Adipocyte (in vitro differentiated cells): Measurements from ENCODE around the gene TMEM187.

Source experiments
- DNase-seq: peaks from one replicate; pipeline ENCODE4 v3.0.0-alpha.2; 2015; ENCODE audit warnings: low read depth
- H3K27me3 ChIP-seq: replicated peaks from 2 replicates; pipeline ENCODE4 v1.7.0; 2013; ENCODE audit warnings: mild to moderate bottlenecking, low read length, moderate library complexity; ENCODE audit not compliant: control insufficient read depth, insufficient read depth
- H3K36me3 ChIP-seq: 2 replicates; pipeline ENCODE4 v1.7.0; 2013; ENCODE audit warnings: low read length, mild to moderate bottlenecking, moderate library complexity; ENCODE audit not compliant: control insufficient read depth, insufficient read depth, severe bottlenecking
- H3K4me1 ChIP-seq: 2 replicates; pipeline ENCODE4 v1.7.0; 2013; ENCODE audit warnings: mild to moderate bottlenecking, low read length, moderate library complexity; ENCODE audit not compliant: control insufficient read depth, insufficient read depth
- H3K4me3 ChIP-seq: 2 replicates; pipeline ENCODE4 v1.7.0; 2013; ENCODE audit warnings: mild to moderate bottlenecking, low read length, moderate library complexity
- H3K9ac ChIP-seq: 2 replicates; pipeline ENCODE4 v1.7.0; 2013; ENCODE audit warnings: mild to moderate bottlenecking, low read length, moderate library complexity
- H3K9me3 ChIP-seq: 2 replicates; pipeline ENCODE4 v1.7.0; 2013; ENCODE audit warnings: mild to moderate bottlenecking, low read length, moderate library complexity; ENCODE audit not compliant: control insufficient read depth

Gene TMEM187

DNA sequence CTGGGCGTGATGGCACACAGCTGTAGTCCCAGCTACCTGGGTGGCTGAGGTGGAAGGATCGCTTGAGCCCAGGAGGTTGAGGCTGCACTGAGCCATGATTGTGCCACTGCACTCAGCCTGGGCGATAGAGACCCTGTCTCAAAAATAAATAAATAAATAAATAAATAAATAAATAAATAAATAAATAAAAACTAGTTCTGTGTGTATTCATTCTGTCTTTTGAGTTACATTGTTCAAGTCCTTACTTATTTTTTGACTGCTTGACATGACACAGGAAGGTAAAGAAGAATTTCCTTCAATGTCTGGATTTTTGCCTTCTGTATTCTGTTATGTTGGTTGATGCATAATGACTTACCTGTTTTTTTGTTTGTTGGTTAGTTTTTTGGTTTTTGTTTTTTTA is 35.5 kb upstream of the TMEM187 start:
- Histone ChIP-seq H3K4me3 (no peak overlapping the region), H3K9ac (no peak overlapping the region), H3K4me1 (peaks cover 3% of the 10 kb centered on the region), H3K36me3 (peaks cover 4% of the 10 kb centered on the region), H3K27me3 (peaks cover 5% of the 10 kb centered on the region), H3K9me3 (no peaks in the 10 kb centered on the region)
- DNase-seq = no peak

DNA sequence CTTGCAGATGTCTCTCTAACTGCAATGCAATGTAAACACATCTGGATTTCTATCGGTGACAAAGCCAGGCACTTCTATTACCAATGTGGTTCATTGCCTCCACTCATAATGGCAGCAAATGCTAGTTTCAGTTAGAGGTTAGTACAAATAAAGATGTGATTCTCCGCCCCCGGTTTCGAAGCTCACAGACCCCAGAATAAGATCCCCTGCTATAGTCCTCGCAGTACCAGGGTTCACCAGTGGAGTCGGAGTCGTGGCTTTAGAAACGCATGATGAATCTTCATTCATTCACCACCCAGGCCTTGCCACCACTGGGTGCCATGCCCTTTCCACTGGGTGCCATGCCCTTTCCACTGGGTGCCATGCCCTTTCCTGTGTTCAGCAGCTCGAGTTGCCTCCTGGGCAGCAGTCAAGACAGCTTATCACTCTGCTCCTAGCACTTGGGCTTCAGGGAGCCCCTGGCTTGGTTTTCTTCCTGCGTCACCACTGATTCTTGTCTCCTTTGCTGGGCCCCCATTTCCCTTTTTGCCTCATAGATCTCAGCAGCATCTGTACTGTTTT is 34.2 kb upstream of the TMEM187 start:
- Histone ChIP-seq H3K4me1 (peaks cover 3% of the 10 kb centered on the region), H3K9ac (no peak overlapping the region), H3K9me3 (no peaks in the 10 kb centered on the region), H3K4me3 (no peak overlapping the region), H3K36me3 (no peaks in the 10 kb centered on the region), H3K27me3 (peaks cover 5% of the 10 kb centered on the region)
- DNase-seq = no peak

DNA sequence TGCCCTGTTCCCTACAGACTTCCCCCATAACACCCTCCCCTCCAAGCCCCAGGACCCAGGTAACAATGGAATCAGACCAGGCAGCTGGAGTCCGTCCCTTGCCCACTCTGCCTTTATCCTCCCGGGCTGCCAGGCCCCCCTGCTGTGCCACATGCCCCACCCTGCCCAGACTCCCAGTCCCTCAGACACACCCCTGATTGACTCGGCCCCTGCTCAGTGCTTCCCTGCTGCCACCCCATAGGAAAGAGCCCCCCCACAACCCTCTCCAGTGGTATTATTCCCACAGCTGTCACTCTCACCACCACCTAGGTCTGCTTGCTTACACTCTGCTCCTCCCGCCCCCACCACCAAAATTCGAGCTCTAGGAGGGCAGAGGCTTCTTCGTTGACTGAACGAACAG is 33.0 kb upstream of the TMEM187 start:
- DNase-seq = no peak
- Histone ChIP-seq H3K27me3 (peaks cover 14% of the 10 kb centered on the region), H3K9me3 (no peaks in the 10 kb centered on the region), H3K4me3 (no peak overlapping the region), H3K36me3 (no peaks in the 10 kb centered on the region), H3K4me1 (no peaks in the 10 kb centered on the region), H3K9ac (no peak overlapping the region)

DNA sequence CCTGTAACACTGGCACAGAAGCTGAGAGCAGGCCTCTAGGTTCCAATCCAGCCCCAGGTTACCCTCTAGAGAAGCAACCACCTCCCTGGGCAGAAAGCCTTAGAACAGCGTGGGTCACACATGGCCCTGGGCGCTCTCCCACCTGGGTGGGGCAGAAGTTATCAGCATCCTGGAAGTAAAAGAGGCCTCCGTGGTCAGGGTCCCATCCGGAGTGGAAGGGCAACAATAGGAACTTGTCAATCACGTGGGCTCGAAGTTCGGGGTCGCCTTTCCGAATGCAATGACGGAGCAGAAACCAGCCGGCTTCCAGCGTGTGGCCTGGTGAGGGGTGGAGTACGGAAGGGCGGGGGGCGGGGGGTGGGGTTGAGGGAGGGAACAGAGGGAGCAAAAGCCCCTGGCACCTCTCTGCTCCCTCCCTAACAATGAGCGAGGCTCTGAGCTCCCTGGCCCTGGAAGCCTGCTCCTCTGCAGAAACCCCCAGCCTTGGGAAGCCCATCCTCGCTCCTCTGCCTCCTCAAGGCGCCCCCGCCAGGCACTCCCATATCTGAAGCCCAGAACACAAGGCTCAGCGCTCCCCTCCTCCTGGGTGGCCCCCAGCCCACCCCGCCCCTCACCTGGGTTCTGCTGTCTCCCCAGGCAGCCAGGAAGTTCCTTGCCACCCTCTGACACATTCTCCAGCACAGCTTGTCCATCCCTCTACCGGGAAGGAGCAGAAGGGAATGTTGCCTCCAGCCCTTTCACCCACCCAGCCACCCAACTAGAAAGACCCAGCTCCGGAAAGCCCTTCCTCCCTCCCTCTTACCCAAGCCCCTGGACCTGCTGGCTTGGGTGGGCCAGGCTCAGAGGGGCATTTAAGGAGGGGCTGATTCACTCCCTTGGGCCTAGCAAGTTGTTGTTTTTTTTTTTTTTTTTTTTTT is 31.0 kb upstream of the TMEM187 start:
- Histone ChIP-seq H3K9ac (no peak overlapping the region), H3K4me1 (no peaks in the 10 kb centered on the region), H3K4me3 (no peak overlapping the region), H3K27me3 (peaks cover 14% of the 10 kb centered on the region), H3K36me3 (no peaks in the 10 kb centered on the region), H3K9me3 (no peaks in the 10 kb centered on the region)
- no peak for DNase-seq

DNA sequence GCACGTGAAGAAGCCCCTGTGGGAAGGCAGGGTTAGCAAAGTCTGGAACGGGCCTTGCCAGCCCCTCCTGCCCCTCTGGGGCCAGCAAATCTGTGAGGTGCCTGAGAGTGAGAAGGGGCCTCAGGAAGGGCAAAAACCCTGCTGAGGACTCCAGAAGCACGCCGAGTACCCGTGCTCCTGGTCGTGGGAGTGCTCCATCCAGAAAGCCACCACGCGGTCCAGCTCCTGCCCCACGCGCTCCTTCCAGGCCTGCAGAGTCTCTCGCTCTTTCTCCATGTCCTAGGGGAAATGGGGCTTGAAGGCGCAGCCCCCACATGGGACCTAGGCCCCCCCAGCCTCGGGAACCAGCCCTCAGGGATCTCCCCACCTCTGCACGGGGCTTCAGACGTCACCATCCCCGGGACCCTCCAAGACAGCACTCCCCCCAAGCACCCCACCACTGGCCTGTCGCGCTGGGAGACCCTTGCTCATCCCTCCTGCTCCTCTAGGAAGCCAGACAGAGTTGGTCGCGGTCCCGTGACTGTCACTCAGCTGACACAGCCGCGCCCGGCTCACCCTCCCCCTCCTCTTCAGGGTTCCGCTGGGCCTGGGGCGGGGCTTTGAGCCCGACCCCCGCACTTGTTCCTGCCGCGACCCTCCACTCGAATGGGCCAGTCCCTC is 28.3 kb upstream of the TMEM187 start, which contains the start of gene RENBP:
TSS of gene RENBP (minus strand) at position 504 of the 660 bp plus-strand sequence. CDS start at position 471, 33 bp downstream.
- DNase-seq = no peak
- no peaks in the 10 kb centered on the region for H3K4me1 ChIP-seq
- H3K27me3 ChIP-seq = peaks cover 14% of the 10 kb centered on the region
- H3K4me3 ChIP-seq = peak within 1 kb of the TSS; percentile 27
- H3K36me3 ChIP-seq = peaks cover 15% of the 10 kb centered on the region
- H3K9ac ChIP-seq = no peak within 1 kb of the TSS
- H3K9me3 ChIP-seq = no peaks in the 10 kb centered on the region

DNA sequence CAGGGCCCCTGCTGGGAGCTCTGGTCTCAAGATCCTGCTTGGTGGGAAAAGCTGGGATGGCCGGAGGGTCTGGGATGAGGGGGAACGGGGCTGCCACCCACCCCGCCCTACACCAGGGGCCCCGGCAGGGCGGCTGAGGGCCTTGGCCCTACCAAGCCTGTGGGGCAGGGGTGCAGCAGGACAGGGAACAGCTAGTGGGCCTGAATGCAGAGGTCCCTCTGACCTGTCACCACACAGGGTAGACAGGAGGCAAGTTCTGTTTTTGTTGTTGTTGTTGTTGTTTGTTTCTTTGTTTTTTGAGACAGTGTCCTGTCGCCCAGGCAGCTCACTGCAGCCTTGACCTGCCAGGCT is 27.8 kb upstream of the TMEM187 start:
- Histone ChIP-seq H3K36me3 (peaks cover 20% of the 10 kb centered on the region), H3K9me3 (no peaks in the 10 kb centered on the region), H3K9ac (no peak overlapping the region), H3K4me1 (no peaks in the 10 kb centered on the region), H3K27me3 (peaks cover 10% of the 10 kb centered on the region), H3K4me3 (no peak overlapping the region)
- no peak for DNase-seq

DNA sequence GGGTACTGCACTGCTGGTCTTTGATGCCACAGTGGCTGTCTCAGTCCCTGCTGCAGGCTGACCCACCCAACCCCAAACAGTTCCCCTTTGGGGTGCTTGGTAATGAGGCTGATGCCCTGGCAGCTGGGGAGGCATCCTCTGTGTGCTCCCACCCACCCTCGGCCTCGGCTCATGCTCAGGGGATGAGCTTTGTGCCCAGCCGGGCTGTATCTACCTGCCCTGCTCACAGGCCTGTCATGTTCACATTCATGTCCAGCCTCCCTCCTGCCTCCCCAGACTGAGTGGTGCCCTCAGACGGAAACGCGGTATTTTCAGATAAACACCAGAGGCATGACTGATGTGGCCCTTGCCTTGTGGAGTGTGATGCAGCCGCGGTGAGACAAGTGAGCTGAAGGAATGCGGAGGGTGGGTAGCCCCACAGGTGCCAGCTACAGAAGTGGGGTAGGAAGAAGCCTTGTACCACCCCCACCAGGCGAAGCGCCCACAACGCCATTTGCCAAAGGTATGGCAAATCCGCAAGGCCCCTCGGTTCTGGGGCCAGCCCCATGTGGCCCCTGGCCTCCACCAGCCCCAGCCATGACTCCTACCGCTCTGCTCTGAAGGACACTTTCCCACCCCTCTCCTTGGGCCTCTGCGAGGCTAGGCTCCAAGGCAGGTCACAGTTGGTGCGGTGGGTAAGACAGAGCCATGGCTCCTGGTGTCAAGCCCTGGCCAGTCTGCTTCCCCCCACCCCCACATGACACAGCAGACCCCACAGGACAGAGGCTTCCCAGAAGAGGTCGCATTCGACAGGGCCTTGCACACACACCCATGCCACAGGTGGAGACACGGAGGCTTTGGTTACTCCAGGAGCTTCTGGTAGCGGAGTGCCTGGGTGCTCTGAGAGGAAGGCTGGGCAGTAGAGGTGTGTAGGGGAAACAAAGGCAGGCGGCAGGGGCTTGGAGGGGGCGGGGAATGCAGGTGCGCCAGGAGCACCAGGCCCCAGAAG is 26.3 kb upstream of the TMEM187 start:
- no peaks in the 10 kb centered on the region for H3K9me3 ChIP-seq
- H3K4me3 ChIP-seq = no peak overlapping the region
- no peak for DNase-seq
- no peaks in the 10 kb centered on the region for H3K4me1 ChIP-seq
- peaks cover 8% of the 10 kb centered on the region for H3K27me3 ChIP-seq
- H3K36me3 ChIP-seq = peaks cover 35% of the 10 kb centered on the region
- no peak overlapping the region for H3K9ac ChIP-seq

DNA sequence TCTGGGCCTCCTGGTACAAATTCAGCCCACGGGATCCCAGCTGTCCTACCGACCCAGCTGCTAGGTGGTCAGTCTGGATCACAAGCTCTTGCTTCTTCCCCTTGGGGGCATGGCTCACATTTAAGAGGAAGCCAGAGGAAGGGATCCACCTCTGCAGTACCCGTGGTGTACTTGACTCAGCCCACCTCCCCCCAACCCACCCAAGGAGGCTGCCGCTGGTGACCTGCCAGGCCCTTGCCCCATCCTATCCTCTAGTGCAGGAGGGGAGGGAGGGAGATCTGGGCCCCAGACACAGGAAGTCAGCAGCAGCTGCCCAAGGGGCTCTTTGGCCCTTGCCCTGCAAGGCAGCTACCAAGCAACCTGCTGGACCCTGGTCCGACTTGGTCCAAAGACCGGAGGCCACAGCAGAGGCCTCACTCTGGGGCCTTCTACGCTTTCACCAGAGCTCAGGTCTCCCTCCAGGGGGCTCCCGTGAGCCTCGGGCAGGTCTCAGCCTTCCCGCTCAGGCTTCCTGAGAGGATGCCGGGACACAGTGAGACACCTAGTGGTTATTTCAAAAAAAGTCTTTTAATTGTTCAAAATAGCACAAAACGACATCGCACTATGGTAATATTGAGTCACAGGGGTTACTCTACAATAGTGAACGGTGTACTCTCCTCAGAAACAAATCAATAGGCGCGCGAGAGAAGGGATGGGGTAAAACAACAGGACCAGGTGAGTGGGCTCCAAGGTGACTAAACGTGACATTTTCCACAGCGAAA is 25.4 kb upstream of the TMEM187 start:
- H3K9ac ChIP-seq = no peak overlapping the region

DNA sequence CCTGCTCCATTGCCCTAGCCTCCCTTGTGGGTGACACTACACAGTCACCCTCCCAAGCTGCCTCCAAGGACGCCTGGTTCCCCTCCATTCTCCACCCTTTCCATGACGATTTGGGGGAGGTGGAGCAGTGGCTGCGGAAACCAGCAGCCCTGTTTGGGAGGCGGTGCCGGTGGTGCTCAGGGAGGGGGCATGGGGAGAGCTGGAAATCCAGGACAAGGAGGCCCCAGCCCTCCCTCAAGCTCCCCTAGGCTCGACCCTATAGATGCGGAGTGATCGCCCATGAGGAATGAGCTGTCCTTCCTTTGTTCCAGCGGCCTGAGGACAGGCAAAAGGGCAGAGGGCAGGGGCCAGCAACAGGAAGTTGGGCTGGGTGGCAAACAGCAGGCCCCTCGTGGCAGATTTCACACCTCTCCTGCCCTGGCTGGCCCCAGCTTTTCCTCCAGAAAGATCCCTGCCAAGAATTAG is 24.5 kb upstream of the TMEM187 start:
- DNase-seq = no peak
- Histone ChIP-seq H3K4me1 (no peaks in the 10 kb centered on the region), H3K36me3 (peaks cover 53% of the 10 kb centered on the region), H3K9me3 (no peaks in the 10 kb centered on the region), H3K4me3 (no peak overlapping the region), H3K9ac (no peak overlapping the region), H3K27me3 (peaks cover 8% of the 10 kb centered on the region)

More for the DNA sequence above, 25.4 kb upstream of the TMEM187 start:
- Histone ChIP-seq H3K9me3 (no peaks in the 10 kb centered on the region), H3K36me3 (peaks cover 44% of the 10 kb centered on the region), H3K4me3 (no peak overlapping the region), H3K27me3 (peaks cover 8% of the 10 kb centered on the region), H3K4me1 (no peaks in the 10 kb centered on the region)
- DNase-seq = peak; percentile 83
